ENCODE data around the gene LCN15.
"Not testable (repeated sequence)": the region's sequence is repeated elsewhere in the genome, so short reads cannot be mapped to it uniquely, and the experiment has no call there.

LCN15 gene

DNA sequence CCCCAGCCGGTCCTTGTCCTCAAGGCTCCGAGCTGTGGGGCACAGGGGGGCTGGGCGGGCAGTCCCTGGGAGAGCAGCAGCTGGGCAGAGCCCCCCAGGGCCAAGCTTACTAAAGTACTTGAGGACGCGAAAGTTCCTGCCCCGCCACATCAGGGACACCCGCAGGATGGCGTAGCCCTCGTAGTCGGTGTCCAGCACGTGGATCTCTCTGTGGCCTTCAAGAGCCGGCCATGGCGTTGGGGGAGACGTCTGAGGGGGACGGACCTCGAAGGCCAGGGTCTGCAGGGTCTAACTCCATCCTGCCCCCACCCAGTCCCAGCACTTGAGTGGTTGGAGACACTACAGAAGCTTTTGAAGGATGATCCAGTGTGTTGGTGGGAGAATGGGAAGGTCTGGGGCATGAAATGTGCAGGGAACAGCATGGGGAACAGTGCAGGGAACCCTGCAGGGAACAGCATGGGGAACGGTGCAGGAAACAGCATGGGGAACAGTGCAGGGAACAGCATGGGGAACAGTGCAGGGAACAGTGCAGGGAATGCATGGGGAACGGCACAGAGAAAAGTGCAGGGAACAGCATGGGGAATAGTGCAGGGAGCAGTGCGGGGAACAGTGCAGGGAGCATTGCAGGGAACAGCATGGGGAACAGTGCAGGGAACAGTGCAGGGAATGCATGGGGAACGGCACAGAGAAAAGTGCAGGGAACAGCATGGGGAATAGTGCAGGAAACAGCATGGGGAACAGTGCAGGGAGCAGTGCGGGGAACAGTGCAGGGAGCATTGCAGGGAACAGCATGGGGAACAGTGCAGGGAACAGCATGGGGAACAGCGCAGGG is 8.8 kb downstream of the LCN15 start:
- not testable (repeated sequence) for DNase-seq (ENCODE audit: low read depth in 2 of 2)

DNA sequence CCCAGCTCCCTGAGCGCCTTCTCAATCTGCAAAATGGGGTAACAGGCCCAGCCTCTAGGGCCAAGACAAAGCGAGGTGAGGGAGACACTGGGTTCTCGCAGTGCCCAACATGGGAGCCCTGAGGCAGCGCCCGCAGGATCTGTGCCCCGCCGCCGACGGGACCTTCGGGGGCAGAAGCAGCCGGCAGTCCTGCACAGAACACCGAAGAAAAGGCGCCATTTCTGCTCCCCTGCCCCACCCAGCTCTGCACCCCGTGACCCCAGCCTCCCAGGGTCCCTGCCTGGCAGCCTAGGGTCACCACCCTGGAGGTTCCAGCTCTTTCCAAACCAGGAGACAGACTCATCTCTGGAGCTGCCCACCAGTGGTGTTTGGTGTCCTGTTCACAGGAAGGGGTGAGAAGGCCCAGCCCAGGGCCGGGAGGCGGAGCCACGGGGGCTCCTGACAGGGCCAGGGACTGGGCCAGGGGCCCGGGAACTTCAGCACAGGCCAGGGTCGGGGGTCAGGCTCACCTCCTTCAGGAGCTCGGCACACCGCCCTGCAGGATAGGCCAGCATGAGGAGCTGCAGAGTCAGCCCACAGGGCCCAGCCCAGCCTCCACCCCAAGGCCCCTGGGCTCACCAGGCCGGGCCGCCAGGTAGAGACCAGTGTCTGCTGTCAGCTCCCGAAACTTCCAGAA is 9.6 kb downstream of the LCN15 start:
- DNase-seq (ENCODE audit: low read depth in 2 of 2): no peak

DNA sequence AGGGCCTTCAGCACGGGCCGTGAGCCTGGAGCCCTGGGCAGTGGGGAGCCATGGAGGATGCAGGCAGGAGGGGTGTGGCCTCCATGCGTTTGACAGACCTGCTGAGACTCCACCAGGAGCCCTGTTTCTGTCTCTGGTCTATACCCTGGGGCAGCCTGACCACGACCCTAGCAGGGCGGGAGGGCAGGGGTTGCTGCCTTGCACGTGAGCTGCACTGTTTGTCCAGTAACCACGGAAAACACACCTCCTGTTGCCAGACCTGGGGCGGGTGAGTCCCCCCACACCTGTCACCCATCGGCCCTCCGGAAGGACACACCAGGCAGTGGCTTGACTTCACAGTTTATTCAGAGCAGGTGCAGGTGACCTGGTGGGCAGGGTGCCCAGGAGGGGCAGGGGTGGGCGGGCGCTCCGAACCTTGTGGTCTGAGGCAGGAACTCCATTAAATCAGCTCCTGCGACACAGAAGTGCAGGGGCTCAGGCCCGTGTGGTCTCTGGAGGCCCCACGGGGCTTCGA is 10.2 kb downstream of the LCN15 start:
- DNase-seq (ENCODE audit: low read depth in 2 of 2): no peak

DNA sequence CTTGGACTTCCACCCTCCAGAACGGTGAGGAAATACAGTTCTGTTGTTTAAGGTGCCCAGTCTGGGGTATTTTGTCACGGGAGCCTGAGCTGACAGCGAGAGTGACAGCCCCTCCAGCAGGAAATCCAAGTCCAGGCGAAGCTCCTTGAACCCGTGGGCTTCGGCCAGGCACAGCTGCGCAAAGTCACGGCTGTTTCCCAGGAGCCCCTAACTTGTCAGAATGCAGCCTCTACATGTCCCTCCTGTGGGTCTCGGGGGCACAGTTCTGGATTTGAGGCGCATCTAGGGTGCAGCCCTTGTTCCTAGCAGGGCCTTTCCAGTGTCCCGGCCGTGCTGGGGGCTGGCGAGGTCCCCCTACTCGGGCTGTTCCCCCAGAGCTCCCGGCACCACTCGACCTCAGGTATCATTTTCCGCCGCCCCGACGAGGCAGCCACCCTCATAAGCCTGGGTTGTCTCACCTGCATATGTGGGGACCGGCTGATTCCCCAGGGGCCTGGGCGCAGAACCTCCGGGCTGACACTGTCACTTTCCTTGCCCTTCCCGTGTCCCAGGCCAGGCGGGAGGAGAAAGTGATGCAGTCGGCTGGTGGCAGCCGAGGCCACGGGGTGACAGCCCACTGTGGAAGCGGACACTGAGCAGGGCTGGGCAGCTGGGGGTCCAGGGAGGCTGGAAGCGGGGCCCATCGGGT is 10.8 kb downstream of the LCN15 start:
- DNase-seq (ENCODE audit: low read depth in 2 of 2): no peak

DNA sequence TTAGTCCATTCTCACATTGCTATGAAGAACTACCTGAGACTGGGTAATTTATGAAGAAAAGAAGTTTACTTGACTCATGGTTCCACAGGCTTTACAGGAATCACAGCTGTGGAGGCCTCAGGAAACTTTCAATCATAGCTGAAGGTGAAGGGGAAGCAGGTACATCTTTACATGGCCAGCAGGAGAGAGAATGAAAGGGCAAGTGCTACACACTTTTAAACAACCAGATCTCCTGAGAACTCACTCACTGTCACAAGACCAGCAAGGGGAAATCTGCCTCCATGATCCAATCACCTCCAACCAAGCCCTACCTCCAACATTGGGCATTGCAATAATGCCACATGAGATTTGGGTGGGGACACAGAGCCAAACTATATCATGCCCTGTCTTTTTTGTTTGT is 12.5 kb downstream of the LCN15 start:
- DNase-seq (ENCODE audit: low read depth in 2 of 2): no peak

DNA sequence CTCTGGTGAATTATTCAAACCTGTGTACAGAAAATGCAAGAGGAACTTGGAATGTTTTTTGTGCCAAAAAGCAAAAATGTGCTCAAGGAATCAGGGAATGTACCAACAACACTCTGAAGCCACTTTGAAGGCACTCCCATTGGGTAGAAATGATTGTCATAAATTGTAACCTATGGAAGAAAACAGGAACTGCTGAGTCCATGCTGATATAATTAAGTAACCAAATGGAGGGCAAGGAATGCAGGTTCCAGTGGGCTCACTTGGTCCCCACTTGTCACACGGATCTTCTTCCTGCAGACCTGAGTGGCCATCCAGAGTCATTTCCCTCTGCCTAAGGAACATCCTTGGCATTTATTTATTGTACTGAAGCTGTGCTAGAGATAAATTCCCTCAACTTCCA is 13.1 kb downstream of the LCN15 start:
- no peak for DNase-seq (ENCODE audit: low read depth in 2 of 2)

DNA sequence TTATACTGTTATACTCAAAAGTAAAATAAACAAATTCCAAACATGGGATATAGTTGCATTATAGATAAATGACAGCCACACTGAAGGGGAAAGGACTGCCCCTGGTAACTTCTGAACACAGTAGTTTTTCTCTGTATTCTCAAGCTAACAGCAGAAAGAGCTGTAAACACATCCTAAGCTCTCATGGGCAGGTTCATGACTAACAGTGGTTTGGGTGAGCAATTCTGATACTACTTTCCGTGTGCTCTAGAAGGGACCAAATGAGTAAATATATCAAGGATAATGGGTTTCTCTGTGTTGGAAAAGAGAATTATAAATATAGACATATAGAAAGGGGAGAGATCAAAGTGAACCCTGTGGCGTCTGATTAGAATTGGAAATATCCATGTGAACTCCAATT is 13.8 kb downstream of the LCN15 start:
- no peak for DNase-seq (ENCODE audit: low read depth in 2 of 2)

DNA sequence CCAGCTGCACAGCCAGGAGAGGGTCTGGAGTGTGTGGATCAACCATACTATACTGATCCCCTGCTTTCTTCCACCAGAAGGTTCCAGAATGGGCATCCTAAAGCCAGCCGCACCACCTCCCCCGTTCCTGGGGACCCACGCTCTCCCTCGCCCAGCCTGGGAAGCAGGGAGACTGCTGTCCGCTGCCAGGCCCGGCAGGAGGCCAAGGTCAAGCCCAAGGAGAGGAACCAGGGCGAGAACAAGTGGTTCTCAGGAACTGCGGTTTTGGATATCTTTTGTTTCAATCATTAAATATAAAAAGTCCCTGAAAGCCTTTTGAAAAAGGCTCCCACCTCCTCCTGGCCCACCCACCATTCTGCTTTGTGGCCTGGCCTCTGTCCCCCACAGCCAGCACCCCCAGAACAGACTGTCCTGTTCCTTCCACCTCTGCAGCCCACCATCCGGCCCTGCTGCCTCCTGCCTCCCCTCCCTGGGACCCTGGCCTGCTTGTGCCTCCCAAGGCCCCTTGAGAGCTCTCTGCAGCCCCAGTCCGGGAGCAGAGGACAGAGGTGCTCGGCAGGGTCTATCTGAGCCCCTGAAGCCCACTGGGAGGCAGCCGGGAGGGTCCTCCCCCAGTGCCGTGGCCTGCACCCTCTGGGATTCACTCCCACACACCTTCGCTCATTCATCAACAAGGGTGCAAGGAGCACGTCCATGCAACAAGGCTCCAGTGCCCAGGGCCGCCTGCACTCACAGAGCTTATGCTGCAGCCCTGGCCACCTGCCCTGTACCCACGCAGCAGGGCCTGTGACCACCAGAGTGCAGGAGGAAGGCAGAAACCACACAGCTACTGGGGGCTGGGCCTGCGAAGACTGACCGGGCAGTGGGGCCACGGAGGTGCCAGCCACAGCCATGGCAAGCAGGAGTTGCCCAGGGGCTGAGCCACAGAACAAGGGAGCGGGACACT is 15.4 kb downstream of the LCN15 start:
- no peak for DNase-seq (ENCODE audit: low read depth in 2 of 2)

DNA sequence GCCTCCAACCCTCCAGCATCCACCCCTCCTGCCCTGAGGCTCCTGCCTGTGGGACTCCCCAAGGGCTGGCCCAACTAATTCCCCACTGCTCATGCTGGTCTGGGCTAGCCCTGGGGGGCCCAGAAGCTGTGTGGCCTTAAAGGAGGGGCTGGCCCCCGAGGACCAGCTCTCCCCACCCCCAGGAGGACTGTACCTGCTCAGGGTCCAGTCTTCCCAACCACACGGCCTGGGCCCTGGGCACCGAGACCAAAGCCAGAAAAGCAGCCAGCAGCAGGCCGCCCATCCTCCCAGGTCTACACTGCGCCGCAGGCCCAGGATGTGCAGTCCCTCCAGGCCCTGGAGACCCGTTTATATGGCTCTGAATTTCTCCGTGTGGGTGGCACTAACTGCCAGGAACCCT is 16.1 kb downstream of the LCN15 start, which contains the start of gene LCN6:
TSS of gene LCN6 (minus strand) at position 325 of the 400 bp plus-strand sequence. CDS start at position 283, 42 bp downstream.
- DNase-seq (ENCODE audit: low read depth in 2 of 2): no peak

DNA sequence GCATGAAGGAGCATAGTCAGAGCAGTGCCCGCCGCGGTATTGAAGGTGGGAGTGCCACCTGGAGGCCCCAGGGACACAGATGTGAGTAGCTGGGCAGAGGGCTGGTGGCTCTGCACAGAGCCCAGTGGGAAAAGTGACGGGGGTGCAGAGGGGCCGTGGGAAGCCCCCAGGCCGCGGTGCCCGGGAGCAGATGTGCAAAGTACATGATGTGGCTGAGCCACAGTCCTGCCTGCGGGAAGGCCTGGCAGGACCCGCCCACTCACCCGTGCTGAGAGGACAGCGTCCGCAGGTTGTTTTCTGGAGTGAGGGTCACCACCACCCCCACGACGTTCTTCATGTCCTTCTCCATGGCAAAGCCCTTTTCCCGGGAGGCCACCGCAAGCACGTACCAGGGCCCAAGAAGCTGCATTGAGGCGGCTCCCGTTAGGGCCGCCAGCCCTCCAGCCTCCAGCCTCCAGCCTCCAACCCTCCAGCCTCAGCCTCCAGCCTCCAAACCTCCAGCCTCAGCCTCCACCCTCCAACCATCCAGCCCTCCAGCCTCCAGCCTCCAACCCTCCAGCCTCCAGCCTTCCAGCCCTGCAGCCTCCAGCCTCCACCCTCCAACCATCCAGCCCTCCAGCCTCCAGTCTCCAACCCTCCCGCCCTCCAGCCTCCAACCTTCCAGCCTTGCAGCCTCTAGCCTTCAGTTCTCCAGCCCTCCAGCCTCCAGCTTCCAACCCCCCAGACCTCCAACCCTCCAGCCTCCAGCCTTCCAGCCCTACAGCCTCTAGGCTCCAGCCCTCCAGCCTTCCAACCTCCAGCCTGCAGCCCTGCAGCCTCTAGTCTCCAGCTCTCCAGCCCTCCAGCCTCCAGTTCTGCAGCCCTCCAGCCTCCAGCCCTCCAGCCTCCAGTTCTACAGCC is 16.9 kb downstream of the LCN15 start:
- DNase-seq (ENCODE audit: low read depth in 2 of 2): no peak

DNA sequence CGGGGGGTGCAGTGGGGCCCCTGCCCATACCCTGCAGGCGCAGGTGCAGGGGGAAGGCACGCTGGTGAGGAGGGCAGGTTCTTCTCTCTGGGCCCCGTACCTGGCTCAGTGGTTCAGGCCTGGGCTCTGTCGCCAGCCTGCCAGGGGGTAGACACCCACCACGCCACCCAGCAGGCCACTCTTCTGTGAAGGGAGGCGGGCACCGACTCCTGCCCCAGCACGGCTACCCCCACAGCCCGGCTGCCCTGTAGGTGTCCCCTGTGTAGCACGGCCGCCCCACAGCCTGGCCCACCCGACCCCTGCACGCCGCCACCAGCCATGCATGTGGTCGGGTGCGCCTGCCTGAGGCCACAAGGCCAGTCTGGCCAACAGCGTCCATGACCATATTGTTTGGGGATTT is 17.7 kb downstream of the LCN15 start:
- DNase-seq (ENCODE audit: low read depth in 2 of 2): no peak

DNA sequence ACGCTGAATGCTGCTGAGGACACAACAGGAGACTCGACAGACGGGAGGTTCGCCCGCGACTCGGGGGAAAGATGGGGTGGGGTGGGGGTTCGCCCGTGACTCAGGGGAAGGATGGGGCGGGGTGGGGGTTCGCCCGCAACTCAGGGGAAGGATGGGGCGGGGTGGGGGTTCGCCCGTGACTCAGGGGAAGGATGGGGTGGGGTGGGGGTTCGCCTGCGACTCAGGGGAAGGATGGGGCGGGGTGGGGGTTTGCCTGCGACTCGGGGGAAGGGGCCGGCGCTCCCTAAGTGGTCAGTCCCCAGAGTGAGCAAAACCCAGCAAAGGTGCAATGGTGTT is 18.2 kb downstream of the LCN15 start:
- DNase-seq (ENCODE audit: low read depth in 2 of 2): no peak

DNA sequence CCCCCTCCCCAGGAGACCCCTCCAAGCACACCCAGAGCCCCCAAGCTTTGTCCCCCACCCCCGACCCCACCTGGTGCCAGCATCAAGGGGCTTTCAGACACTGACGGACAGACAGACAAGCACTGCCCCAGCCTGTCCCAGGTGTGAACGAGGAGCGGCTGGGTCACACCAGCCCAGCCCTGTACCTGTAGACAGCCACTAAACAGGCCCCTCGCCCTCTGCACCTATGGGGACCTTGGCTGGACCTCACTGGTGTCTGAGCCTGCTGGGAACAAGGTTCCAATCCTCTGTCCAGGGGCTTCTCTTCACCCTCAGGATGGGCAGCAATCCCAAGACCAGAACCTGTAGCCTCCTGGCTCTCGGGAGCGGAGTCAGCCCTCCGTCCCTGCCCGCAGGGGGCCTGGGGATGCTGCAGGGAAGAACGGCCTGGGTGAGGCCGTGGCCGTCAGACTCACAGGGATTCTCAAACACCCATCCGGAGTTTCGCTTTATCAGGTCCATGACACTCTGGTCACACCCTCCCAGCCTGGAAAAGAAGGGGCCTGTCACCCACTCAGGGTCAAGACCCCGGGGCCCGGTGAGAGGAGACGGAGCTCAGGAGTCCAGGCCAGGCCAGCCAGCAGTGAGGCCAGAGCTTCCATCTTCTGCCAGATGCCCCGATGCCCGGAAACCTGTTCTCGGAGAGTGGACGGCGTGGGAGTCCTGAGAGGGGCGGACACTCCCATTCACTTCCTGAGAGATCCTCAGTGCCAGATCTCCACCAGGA is 18.7 kb downstream of the LCN15 start:
- no peak for DNase-seq (ENCODE audit: low read depth in 2 of 2)

DNA sequence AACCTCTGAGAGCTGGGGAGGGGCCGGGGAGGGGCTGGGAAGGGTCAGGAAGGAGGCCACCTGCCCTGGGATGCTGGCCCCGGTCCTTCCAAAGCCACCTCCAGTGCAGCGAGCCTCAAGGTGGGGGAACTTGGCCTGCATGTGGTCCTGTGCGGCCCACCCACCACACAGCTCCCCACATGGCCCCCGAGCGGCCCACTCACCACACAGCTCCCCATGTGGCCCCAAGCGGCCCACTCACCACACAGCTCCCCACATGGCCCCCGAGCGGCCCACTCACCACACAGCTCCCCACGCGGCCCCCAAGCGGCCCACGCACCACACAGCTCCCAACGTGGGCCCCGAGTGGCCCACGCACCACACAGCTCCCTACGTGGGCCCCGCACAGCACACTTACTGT is 19.5 kb downstream of the LCN15 start:
- no peak for DNase-seq (ENCODE audit: low read depth in 2 of 2)

DNA sequence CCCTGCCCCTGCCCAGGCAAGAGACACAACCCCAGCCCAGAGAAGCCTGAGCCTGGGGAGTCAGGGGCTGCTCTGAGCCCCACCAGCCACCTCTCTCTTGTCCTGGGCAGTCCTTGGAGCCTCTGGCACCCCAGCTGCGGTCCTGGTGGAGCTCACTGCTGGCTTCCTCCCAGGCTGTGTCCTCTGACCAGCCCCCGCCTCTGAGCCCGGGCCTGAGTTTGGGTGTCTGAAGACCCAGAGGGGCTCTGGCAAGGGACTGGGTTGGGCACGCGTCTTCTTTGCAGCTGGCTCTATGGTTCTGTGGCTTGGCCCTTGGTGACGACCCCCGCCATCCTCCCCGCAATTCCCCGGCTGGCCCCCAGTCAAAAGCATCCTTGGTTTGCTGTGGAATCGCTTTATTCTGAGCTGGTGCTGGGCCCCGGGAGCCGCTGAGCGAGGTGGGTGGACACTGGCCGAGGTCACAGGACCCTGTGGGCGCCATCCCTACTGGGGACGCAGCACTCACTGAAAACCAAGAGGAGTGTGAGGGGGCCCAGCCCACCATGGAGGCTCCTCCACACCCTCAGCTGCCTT is 20.6 kb downstream of the LCN15 start:
- no peak for DNase-seq (ENCODE audit: low read depth in 2 of 2)

DNA sequence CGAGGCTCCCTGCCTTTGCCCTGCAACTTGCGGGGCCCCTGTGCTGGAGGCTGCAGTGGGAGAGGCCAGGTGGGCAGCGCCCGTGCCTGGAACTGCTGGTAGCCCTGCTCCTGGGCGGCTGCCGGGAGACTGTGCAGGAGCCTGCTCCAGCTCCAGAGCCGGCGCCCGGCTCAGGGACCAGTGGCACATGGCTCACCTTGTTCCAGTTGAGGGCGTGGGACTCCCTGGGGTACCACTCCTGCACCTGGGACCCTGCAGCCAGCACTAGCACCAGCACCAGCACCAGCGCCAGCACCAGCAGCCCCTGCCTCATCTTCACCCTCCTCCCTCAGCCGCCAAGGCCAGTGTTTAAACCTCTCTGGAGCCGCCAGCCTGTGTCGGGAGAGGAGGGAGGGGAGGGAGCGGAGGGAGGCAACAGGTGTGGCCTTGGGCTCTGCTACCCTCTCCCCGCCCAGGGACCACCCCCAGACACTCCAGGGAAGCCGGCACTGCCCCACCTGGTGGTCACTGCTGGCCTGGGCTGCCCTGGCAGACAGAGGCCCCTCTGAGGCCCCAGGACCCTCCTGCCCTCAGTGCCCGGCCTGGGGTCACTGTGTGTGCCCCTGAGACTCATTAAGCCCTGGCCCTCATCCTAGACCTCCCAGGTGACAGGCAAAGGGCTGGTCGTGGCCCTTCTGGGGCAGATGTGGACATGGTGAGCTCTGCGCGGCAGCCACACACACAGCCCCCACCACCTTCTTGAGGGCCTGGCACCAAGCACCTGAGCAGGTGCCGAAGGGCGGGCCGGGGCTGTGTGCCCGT is 21.5 kb downstream of the LCN15 start, which contains the start of gene LCN10:
TSS of gene LCN10 (minus strand) at position 350 of the 801 bp plus-strand sequence. CDS start at position 313, 37 bp downstream.
- DNase-seq (ENCODE audit: low read depth in 2 of 2): no peak

DNA sequence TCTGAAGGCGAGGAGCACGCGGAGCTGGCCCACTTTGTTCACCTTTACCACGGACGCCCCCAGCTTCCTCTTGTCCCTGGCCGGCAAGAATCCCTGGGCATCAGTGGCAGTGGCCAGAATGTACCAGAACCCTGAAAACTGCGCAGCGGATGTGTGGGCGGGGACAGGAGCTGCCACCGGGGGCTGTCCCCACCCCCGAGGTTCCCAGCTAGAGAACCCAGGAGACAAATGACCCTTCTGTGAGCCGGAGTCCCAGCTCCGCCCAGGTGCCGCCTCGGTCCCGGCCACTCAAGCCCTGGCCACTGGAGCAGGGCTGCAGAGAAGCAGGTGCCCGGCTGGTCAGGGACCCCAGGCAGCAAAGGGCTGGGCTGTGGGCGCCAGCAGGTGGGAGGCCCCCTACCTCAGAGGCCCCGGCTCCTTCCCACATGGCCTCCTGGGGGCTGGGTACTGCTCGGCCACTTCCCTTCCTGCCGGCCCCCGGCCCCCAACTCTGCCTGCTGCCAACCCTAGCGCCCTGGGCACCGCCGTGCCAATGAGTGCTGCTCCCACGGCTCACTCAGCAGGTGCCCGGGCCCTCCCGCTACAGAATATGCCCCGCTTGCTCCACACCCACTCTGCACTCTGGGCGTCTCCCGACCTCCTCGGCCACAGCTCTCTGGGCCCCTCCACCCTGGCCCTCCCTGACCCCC is 22.3 kb downstream of the LCN15 start:
- no peak for DNase-seq (ENCODE audit: low read depth in 2 of 2)

Measured in fibroblast of skin of left quadriceps (primary cell).